GM12873 (cell line): ENCODE measurements around the gene GIGYF2.

Experiments
- TF ChIP-seq, protein P1 (sequence below): IDR thresholded peaks from 2 replicates; pipeline ENCODE4 v1.5.1; 2012; ENCODE audit warnings: low read depth, mild to moderate bottlenecking, moderate library complexity, low read length, control low read depth; ENCODE audit not compliant: insufficient read depth; ENCODE audit errors: missing control alignments

Gene GIGYF2

DNA sequence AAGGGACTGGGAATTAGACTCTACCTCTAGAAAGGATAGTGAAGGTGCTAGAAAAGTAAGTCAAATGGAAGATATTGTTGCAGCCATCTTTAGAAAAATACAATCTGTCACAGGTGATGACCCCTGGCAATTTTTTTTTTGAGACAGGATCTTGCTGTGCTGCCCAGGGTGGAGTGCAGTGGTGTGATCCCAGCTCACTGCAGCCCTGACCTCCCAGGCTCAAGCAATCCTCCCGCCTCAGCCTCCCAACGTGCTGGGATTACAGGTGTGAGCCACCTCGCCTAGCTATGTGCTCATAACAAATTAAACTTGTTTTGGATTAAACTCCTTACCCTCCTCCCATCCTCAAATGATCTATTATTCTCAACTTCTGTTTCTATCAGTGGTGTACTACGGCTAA is 3.8 kb upstream of the GIGYF2 start:
- TF ChIP-seq, protein P1, sequence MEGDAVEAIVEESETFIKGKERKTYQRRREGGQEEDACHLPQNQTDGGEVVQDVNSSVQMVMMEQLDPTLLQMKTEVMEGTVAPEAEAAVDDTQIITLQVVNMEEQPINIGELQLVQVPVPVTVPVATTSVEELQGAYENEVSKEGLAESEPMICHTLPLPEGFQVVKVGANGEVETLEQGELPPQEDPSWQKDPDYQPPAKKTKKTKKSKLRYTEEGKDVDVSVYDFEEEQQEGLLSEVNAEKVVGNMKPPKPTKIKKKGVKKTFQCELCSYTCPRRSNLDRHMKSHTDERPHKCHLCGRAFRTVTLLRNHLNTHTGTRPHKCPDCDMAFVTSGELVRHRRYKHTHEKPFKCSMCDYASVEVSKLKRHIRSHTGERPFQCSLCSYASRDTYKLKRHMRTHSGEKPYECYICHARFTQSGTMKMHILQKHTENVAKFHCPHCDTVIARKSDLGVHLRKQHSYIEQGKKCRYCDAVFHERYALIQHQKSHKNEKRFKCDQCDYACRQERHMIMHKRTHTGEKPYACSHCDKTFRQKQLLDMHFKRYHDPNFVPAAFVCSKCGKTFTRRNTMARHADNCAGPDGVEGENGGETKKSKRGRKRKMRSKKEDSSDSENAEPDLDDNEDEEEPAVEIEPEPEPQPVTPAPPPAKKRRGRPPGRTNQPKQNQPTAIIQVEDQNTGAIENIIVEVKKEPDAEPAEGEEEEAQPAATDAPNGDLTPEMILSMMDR = no peak

DNA sequence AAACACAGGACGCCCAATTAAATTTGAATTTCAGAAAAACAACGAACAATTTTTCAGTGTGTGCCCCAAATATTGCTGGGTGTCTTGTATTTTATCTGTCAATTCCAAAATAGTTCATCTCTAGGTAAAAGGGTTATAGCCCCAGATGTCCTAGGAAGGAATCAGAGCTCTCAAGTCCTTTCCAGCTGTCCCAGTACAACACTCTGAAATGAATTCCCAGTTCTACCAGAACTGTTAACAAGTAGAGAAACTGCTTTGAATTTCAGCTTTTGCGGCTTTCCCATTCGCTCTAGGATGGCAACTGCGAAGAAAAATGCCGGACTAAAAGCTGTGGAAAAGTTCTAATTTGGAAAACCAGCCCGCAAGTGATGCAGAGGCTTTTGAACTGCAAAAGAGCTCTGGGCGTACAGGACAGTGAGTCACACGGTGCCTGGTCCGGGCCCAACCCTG is 497 bp upstream of the GIGYF2 start:
- TF ChIP-seq, protein P1 = no peak

DNA sequence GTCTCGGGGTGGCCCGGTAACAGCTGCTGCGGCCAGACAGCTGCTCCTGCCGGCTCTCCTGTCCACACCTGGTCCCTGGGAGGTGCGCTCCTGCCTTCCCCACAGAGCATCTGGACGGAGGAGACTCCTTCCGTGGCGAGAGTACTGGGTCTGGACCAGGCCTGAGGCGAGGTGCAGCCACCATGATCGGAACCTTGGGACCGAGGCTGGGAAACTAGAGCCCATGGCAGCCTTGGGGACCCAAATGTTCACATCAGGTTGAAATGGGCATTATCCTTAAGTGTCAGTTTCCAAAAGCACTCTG is 628 bp downstream of the GIGYF2 start:
- TF ChIP-seq, protein P1 = no peak

- TF ChIP-seq, protein P1 = no peak
Measured at GRCh38 chr2:232698556-232699091, 1.5 kb downstream of the GIGYF2 start.

DNA sequence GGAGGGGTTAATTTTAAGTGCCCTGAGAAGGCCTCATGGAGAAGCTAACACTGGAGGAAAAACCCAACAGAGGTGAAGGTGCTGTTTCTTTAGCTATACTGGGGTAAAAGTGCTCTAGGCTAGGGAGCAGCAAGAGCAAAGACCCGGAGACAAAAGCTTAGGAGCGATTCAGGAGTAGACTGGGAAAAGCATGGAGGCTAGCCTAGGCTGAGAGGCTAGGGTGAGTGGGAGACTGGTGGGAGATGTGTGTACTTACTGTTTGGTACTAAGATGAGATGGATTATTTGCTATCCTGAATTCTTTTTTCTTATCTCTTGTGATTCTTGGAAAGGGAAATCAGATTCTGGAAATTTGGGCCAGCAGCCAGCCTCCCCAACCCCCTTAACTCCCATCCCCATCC is 2.0 kb downstream of the GIGYF2 start:
- TF ChIP-seq, protein P1 = no peak

DNA sequence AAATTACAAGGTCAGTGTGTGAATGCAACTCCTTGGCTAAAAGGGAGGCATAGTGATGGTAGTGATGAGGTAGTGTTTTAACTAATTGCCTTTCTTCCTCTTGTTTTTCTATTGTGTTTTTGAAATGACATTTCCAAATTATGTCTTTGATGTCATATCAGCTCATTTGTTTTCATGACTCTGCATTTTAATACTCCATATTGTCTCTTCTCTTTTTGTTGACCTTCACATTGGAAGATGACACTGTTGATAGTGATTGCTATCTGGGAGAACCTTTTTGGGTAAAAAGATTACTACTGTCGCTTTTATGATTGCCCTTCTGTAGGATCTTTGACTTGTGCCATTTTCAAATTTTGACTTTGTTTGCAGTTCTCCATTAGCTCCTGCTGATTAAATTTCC is 3.0 kb downstream of the GIGYF2 start:
- TF ChIP-seq, protein P1 = no peak

- TF ChIP-seq, protein P1 = no peak
Measured at GRCh38 chr2:232707076-232707475, 9.9 kb downstream of the GIGYF2 start.
